ENCODE data around the gene PRR36.

- TF ChIP-seq CTCF (IDR thresholded peaks at IDR 0.05) (no peak), POLR2A (IDR thresholded peaks at IDR 0.05) (no peak)
Measured at GRCh38 chr19:7865262-7865911, 8.8 kb downstream of the PRR36 start.

Measured in adrenal gland (tissue), 5 donors.